ENCODE data around the gene ABL1. TPM values are rescaled to one million over a fixed set of nuclear protein-coding genes. Genes with fewer than 3 reads are reported as not detected.

ABL1 gene
- total RNA-seq, 1 donor from 2014 or later, result 52.1 TPM

DNA sequence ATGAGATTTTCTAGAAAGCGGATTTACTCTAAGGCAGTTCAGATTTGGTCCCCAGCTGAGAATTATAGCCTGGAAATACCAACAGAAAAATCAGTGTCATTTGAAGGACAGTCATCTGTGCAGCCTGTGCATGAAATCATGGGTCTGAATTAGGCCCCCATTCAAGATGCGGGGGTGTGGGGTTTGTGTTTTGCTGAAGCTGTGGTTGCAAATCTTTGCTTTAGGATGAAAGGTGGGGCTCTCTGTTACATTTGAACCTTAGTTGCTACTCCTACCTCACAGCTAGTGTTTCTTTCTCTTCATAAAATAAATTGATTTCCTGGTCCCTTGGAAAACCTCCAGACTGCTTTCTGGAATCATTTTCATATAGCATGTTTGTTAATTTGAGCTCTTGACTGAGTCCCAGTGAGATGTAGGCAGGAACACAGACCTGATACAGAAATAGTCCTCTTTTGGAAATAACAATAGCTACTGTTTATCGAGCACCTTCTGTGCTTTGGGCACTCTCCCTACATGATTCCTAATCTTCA, 4.8 kb upstream of the ABL1 start:
- Histone ChIP-seq H3K4me1 (peaks cover 25% of the 10 kb centered on the region), H3K27me3 (no peaks in the 10 kb centered on the region), H3K9me3 (no peaks in the 10 kb centered on the region), H3K4me3 (no peak overlapping the region), H3K36me3 (no peaks in the 10 kb centered on the region), H3K27ac (no peak overlapping the region)
- intact Hi-C loops (cut with DNase I), result no loop called here
- no peak for ATAC-seq
- no peak for TF ChIP-seq CTCF (IDR thresholded peaks at IDR 0.05)
- no peak for DNase-seq

DNA sequence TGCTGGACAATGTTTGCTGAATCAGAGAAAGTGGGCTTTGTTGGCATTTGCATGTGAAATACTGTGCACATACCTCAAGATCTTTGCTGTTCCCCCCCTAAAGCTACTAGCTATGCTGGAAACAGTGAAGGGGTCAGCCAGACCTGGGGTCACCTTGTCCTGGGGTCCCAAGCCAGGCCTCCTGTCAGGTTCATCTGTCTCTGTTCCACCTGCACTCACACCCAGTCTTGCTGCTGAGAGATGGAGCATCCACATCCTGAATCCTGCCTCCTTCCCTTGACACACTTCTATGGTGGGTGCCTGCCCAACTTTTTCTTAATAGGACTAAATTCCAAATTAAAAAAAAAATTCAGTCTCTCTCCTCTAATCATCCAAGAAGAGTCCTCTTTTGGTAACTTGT, 4.0 kb upstream of the ABL1 start:
- intact Hi-C loops (cut with DNase I), result no loop called here
- no peaks in the 10 kb centered on the region for H3K36me3 ChIP-seq
- H3K4me1 ChIP-seq, result peaks cover 22% of the 10 kb centered on the region
- no peaks in the 10 kb centered on the region for H3K9me3 ChIP-seq
- no peak for ATAC-seq
- H3K27ac ChIP-seq, result no peak overlapping the region
- H3K4me3 ChIP-seq, result no peak overlapping the region
- H3K27me3 ChIP-seq, result no peaks in the 10 kb centered on the region
- TF ChIP-seq CTCF (IDR thresholded peaks at IDR 0.05), result no peak
- DNase-seq, result no peak

- DNase-seq (no peak), ATAC-seq (no peak)
- TF ChIP-seq CTCF (IDR thresholded peaks at IDR 0.05), result no peak
- H3K4me3 ChIP-seq, result no peak overlapping the region
- H3K27ac ChIP-seq, result no peak overlapping the region
- no peaks in the 10 kb centered on the region for H3K9me3 ChIP-seq
- H3K27me3 ChIP-seq, result no peaks in the 10 kb centered on the region
- intact Hi-C loops (cut with DNase I), result no loop called here
- H3K36me3 ChIP-seq, result no peaks in the 10 kb centered on the region
- peaks cover 35% of the 10 kb centered on the region for H3K4me1 ChIP-seq
Measured at GRCh38 chr9:130833031-130833990, 1.7 kb upstream of the ABL1 start.

- peak; percentile 73 for DNase-seq
- TF ChIP-seq CTCF (IDR thresholded peaks at IDR 0.05), result no peak
- Histone ChIP-seq H3K4me1 (peaks cover 45% of the 10 kb centered on the region), H3K27ac (peak overlapping the region; percentile 89), H3K4me3 (peak overlapping the region; percentile 69), H3K9me3 (no peaks in the 10 kb centered on the region), H3K27me3 (no peaks in the 10 kb centered on the region), H3K36me3 (no peaks in the 10 kb centered on the region)
- intact Hi-C loops (cut with DNase I), result no loop called here
- peak; percentile 48 for ATAC-seq
Measured at GRCh38 chr9:130835441-130836298, 616 bp downstream of the ABL1 start.

DNA sequence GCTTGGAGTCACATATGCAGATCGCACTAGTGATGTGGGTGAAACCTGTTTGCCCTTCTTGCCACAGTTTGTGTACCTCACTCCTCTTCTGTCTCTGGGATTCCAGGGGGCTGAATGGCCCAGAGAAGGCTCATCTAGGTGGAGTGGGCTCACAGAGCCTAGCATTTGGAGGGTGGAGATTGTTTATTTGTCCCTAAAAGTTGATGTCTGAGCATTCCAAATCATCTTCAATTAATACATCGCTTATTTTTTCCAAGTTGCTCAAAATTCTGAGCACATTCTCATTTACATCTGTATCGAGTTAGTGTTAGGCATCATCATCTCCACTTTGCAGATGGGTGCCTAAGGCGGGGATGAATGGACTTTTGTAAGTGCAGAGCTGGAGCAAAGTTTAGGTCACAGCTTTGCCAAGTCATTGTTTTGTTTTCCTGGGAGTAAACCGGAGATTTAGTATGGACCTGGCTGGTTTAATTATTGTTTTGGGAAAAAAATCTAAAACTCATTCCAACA, 2.0 kb downstream of the ABL1 start:
- TF ChIP-seq CTCF (IDR thresholded peaks at IDR 0.05), result no peak
- no peaks in the 10 kb centered on the region for H3K36me3 ChIP-seq
- H3K4me1 ChIP-seq, result peaks cover 50% of the 10 kb centered on the region

More for the DNA sequence above, 2.0 kb downstream of the ABL1 start:
- no peaks in the 10 kb centered on the region for H3K27me3 ChIP-seq
- no peaks in the 10 kb centered on the region for H3K9me3 ChIP-seq
- no peak overlapping the region for H3K27ac ChIP-seq
- DNase-seq (no peak), ATAC-seq (no peak)
- peak overlapping the region; percentile 69 for H3K4me3 ChIP-seq
- intact Hi-C loops (cut with DNase I), result no loop called here
